HG03457 (cell line): ENCODE measurements around the gene NR6A1.

ENCODE experiments used
- ATAC-seq: cut with Tn5 transposase; IDR thresholded peaks from one replicate; pipeline ENCODE4 v1.9.1; 2021; ENCODE audit warnings: moderate number of reproducible peaks; ENCODE audit not compliant: unreplicated experiment

NR6A1 gene

GRCh38 chr9:124593200-124593599 is 177.9 kb downstream of the NR6A1 start:
- no peak for ATAC-seq

- ATAC-seq, result no peak
Measured at GRCh38 chr9:124590889-124591641, 180.0 kb downstream of the NR6A1 start.

DNA sequence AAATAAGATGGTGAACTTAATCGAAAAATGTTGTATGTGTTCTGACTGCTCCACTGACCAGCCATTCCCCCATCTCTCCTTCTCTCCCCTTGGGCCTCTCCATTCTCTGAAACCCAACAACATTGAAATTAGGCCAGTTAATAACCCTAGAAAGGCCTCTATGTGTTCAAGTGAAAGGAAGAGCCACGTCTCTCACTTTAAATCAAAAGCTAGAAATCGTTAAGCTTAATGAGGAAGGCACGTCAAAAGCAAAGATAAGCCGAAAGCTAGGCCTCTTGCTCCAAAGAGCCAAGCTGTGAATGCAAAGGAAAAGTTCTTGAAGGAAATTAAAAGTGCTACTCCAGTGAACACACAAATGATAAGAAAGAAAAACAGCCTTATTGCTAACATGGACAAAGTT is 186.5 kb downstream of the NR6A1 start:
- no peak for ATAC-seq

DNA sequence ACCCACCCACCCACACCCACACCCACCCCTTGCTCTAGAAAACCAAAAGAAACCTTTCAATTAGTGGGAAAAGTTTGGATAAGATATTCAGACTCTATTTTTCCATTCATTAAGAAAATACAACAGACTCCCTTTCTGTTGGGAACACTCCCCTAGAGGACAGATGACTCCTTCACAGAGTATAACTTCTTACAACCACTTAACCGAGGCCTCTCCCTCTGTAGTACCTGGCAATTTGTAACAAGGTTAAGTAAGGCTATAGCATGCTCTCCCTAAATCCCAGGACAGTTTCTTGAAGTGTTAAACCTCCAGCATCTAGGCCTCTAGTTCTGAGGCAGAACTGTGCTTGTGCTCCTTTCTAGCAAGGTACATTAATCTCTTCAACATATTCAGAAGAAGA is 188.0 kb downstream of the NR6A1 start:
- ATAC-seq, result no peak

DNA sequence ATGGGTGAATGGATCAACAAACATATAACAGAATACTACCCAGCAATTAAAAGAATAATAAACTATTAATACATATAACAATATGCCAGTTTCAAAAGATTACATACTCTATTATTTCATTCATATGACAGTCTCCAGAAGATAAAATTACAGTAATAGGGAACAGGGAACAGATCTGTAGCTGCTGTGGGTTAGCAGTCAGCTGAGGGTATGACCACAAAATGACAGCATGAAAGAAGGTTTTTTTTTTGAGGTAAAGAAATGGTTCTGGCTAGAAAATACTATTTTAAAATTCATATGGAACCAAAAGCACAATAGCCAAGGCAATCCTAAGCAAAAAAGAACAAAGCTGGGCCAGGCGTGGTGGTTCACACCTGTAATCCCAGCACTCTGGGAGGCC is 190.9 kb downstream of the NR6A1 start:
- ATAC-seq, result no peak

- no peak for ATAC-seq
Measured at GRCh38 chr9:124576751-124577150, 194.4 kb downstream of the NR6A1 start.

- no peak for ATAC-seq
Measured at GRCh38 chr9:124574534-124575375, 196.4 kb downstream of the NR6A1 start.

GRCh38 chr9:124570942-124571666 is 200.0 kb downstream of the NR6A1 start:
- no peak for ATAC-seq

GRCh38 chr9:124569942-124570341 is 201.2 kb downstream of the NR6A1 start:
- no peak for ATAC-seq

DNA sequence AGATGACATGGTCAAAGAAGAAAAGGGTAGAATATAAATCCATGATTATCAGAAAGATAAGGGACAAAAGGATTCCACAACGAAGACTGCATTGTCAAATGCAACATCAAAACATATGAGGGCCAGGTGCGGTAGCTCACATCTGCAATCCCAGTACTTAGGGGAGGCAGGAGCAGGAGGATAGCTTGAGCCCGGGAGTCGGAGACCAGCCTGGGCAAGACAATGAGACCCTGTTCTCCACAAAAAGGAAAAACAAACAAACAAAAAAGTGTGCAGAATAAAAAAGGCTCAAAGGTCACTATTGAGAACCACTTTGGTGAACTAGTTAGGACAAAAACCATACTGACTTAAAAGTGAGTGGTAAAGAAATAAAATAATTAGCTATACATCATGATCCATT is 203.7 kb downstream of the NR6A1 start:
- ATAC-seq, result no peak

GRCh38 chr9:124562328-124562727 is 208.8 kb downstream of the NR6A1 start:
- no peak for ATAC-seq

DNA sequence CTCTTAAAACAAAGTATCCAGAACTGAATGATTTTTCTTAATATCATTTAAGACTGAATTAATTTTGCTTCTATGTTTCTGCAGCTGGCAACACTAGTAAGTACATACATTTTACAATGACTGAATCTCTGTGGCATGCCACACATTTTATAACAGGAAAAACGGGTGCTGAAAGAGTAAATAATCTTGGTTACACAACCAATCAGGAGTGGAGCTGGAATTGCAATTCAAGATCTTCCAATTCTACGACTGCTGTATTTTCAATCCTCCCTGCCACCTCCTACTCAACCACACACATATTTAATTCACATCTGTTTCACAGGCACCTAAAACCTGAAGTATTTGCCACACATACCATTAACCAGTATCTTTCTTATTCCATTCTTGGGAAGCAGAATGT is 211.2 kb downstream of the NR6A1 start:
- ATAC-seq, result no peak

DNA sequence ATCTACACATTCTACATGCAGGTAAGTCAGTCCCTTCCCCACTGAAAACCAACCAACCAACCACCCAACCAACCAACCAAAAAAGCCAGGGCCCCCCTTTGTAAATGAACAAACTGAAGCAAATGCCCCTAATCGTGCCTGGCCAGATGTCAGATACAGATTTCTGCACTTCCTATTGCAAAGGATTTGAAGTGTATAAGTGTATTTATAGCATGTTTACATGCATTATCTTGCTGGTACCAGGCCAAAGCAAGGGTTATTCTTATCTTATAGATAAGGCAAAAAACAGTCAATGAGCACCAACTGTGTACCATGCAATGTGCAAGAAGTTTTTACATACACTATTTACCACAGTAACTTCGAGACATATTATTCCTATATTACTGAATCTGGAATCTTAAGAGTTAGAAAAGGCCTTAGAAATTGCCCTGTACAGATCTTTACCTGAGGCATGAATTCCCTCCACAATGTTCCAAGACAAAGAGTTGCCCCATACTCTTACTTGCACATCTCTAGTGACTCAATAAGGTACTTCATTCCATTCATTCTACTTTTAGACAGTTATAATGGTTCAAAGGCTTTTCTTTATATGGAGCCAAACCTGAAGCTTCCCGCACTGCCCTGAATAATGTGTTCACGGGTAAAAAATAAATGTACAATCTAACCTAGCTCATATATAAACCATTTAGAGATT is 212.2 kb downstream of the NR6A1 start:
- ATAC-seq, result no peak

DNA sequence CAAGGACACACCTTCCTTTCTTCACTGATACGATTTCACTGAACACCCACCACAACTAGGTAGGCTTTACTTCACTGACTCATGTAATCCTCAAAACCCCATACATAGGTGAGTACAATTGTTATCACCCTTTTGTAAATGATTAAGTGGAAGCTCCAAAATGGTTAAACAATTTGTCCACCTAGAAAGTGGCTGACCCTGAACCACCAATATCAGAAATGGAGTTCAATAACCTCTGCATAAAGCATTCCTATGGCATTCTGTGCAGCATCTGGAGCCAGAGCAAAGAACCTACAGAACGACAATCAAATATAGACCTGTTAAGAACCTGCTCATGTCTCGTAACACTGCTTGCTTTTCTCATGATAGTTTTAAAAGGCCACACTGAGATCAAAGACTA is 213.2 kb downstream of the NR6A1 start:
- no peak for ATAC-seq

DNA sequence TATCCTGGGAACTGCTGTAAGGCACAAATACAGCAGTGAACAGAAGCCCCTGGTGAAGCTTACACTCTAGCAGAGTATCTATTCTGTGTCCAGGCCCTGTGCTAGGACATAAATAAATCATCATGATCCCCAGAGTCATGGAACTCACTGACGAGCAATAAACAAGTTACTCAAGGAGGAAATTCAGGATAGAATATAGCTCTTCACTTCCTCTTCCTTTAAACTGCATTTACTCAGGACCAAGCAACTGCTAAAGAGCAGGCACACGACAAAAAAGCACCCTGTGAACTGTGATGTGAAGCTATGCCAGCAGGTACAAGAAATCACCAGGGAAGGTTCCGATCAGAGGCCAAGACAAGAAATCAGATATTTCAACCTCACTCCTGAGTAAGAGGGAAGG is 216.1 kb downstream of the NR6A1 start:
- no peak for ATAC-seq

DNA sequence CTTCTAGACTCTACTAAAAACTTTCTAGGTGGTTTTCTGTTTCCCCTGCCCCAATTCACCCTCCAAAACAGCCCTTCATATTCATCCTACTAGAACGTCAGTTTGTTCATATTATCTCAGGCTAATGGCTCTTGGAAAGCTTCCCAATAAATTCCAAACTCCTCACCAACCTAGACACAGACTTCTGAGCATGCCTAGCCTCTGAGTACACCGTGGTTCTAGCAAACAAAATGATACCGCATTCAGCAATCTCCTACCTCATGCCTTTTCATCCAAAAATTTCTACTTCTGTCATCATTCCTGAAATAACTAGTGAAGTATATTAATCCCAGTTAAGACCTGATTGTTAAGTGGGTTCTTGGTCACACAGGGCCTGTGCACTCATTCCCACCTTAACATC is 217.4 kb downstream of the NR6A1 start:
- ATAC-seq, result no peak

DNA sequence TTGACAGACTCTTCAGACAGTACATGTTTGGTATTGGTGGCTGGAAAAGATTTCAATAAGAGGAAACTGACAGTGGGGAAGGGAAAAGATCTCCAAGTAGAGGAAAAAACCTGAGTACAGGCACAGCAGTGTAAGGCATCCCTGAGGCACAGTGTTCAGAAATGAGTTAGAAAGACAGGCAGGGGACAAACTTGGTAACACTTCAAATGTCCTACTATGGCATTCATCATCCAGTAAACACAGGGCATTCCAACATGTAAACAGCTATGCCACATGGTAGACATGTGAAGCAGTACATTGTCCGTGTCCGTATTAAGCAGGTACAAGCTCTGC is 218.9 kb downstream of the NR6A1 start:
- no peak for ATAC-seq

- ATAC-seq, result no peak
Measured at GRCh38 chr9:124551472-124552272, 219.4 kb downstream of the NR6A1 start.

DNA sequence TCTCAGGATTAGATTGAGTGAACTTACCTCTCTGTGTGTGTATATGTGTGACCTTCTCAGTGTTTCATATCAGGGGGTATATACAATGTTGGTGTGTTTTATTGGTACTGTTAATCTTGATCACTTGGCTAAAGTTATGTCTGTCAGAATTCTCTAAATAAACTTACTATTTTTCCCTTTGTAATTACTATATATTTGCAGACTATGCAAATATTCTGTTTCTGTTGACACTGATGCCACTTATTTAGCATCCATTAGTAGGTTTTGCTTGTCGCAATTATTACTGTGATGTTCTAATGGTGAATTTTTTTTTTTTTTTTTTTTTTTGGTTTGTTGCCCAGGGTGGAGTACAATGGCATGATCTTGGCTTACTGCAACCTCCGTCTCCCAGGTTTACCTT is 221.0 kb downstream of the NR6A1 start:
- ATAC-seq, result no peak

- no peak for ATAC-seq
Measured at GRCh38 chr9:124549016-124549415, 222.1 kb downstream of the NR6A1 start.
